ENCODE measurements around the gene PCNP.

PCNP gene

GRCh38 chr3:101574388-101575112 lies 570 bp downstream of the PCNP start:
- H3K27ac ChIP-seq: peak overlapping the region; percentile 95 to 97

GRCh38 chr3:101577286-101577685 lies 3.3 kb downstream of the PCNP start:
- Histone ChIP-seq H3K27ac (no peak overlapping the region), H3K9me3 (no peaks in the 10 kb centered on the region), H3K36me3 (peaks cover 0 to 14% (median 14%) of the 10 kb centered on the region in 3 donors), H3K4me1 (peaks cover 0 to 77% (median 35%) of the 10 kb centered on the region in 4 donors), H3K27me3 (no peaks in the 10 kb centered on the region), H3K4me3 (no peak overlapping the region)
- DNase-seq: no peak
- intact Hi-C loops (cut with DNase I; ENCODE audit: low total_unique reads): loop anchor here (10.0 kb wide), 1 partner anchor 98 kb away; the partner anchor contains the start of gene ZBTB11
- no peak for TF ChIP-seq CTCF (IDR thresholded peaks at IDR 0.05)

More at GRCh38 chr3:101574388-101575112, 570 bp downstream of the PCNP start:
- Histone ChIP-seq H3K36me3 (peaks cover 0 to 10% (median 7%) of the 10 kb centered on the region in 3 donors), H3K9me3 (no peaks in the 10 kb centered on the region), H3K4me3 (peak overlapping the region; percentile 75 to 87), H3K4me1 (peaks cover 0 to 51% (median 28%) of the 10 kb centered on the region in 4 donors), H3K27me3 (no peaks in the 10 kb centered on the region)
- DNase-seq: peak; percentile 56 to 68
- no peak for TF ChIP-seq CTCF (IDR thresholded peaks at IDR 0.05)
- intact Hi-C loops (cut with DNase I; ENCODE audit: low total_unique reads): loop anchor here (5.0 to 10.0 kb wide), 3 partner anchors 62 to 513 kb away; partner anchors contain the start of genes SENP7 and ZBTB11

- Histone ChIP-seq H3K4me1 (peaks cover 0 to 5% (median 0%) of the 10 kb centered on the region in 4 donors), H3K9me3 (no peaks in the 10 kb centered on the region), H3K27me3 (no peaks in the 10 kb centered on the region), H3K27ac (no peak overlapping the region), H3K4me3 (no peak overlapping the region), H3K36me3 (peaks cover 39 to 76% (median 43%) of the 10 kb centered on the region in 3 donors)
- intact Hi-C loops (cut with DNase I; ENCODE audit: low total_unique reads): no loop called here
- DNase-seq: no peak
- no peak for TF ChIP-seq CTCF (IDR thresholded peaks at IDR 0.05)
Measured at GRCh38 chr3:101588616-101589015, 14.6 kb downstream of the PCNP start.

GRCh38 chr3:101591071-101591470 lies 17.1 kb downstream of the PCNP start:
- H3K36me3 ChIP-seq: peaks cover 50 to 78% (median 53%) of the 10 kb centered on the region in 3 donors
- no peak overlapping the region for H3K4me3 ChIP-seq
- H3K27me3 ChIP-seq: no peaks in the 10 kb centered on the region
- no peak for TF ChIP-seq CTCF (IDR thresholded peaks at IDR 0.05)
- intact Hi-C loops (cut with DNase I; ENCODE audit: low total_unique reads): no loop called here
- DNase-seq: no peak
- no peak overlapping the region for H3K27ac ChIP-seq
- H3K4me1 ChIP-seq: no peaks in the 10 kb centered on the region
- H3K9me3 ChIP-seq: no peaks in the 10 kb centered on the region

GRCh38 chr3:101602731-101603130 lies 28.8 kb downstream of the PCNP start:
- H3K36me3 ChIP-seq: peaks cover 0 to 5% (median 0%) of the 10 kb centered on the region in 3 donors
- no peaks in the 10 kb centered on the region for H3K4me1 ChIP-seq
- no peak overlapping the region for H3K4me3 ChIP-seq
- no peak for DNase-seq
- intact Hi-C loops (cut with DNase I; ENCODE audit: low total_unique reads): no loop called here
- TF ChIP-seq CTCF (IDR thresholded peaks at IDR 0.05): no peak
- H3K27me3 ChIP-seq: no peaks in the 10 kb centered on the region
- H3K27ac ChIP-seq: no peak overlapping the region
- no peaks in the 10 kb centered on the region for H3K9me3 ChIP-seq
